NB4 (cell line): ENCODE measurements around the gene NMNAT3.

Experiments
- DNase-seq: peaks from one replicate; pipeline ENCODE4 v3.0.0; 2010; ENCODE audit warnings: low read depth
- H3K4me3 ChIP-seq: one replicate; pipeline ENCODE4 v1.5.1; 2011; ENCODE audit warnings: mild to moderate bottlenecking, low read depth, low read length, moderate library complexity
- MAX ChIP-seq: IDR thresholded peaks from 2 replicates; pipeline ENCODE4 v1.6.1; 2011; ENCODE audit warnings: low read depth, low read length
- MYC ChIP-seq: IDR thresholded peaks from 2 replicates; pipeline ENCODE4 v1.6.1; 2011; ENCODE audit warnings: low read depth, low read length
- POLR2A ChIP-seq: IDR thresholded peaks from 2 replicates; pipeline ENCODE4 v1.6.1; 2011; ENCODE audit warnings: mild to moderate bottlenecking; ENCODE audit not compliant: insufficient read length; ENCODE audit errors: extremely low read depth
- TF ChIP-seq, protein P1 (sequence below): IDR thresholded peaks from one replicate; pipeline ENCODE4 v1.5.1; 2012; ENCODE audit warnings: low read depth, low read length

NMNAT3 gene

GRCh38 chr3:139541532-139542288 is 136.1 kb downstream of the NMNAT3 start:
- TF ChIP-seq MAX, result no peak
- TF ChIP-seq MYC, result no peak
- TF ChIP-seq POLR2A, result no peak
- TF ChIP-seq, protein P1, sequence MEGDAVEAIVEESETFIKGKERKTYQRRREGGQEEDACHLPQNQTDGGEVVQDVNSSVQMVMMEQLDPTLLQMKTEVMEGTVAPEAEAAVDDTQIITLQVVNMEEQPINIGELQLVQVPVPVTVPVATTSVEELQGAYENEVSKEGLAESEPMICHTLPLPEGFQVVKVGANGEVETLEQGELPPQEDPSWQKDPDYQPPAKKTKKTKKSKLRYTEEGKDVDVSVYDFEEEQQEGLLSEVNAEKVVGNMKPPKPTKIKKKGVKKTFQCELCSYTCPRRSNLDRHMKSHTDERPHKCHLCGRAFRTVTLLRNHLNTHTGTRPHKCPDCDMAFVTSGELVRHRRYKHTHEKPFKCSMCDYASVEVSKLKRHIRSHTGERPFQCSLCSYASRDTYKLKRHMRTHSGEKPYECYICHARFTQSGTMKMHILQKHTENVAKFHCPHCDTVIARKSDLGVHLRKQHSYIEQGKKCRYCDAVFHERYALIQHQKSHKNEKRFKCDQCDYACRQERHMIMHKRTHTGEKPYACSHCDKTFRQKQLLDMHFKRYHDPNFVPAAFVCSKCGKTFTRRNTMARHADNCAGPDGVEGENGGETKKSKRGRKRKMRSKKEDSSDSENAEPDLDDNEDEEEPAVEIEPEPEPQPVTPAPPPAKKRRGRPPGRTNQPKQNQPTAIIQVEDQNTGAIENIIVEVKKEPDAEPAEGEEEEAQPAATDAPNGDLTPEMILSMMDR, result no peak
- no peak for DNase-seq
- H3K4me3 ChIP-seq, result no peak overlapping the region

DNA sequence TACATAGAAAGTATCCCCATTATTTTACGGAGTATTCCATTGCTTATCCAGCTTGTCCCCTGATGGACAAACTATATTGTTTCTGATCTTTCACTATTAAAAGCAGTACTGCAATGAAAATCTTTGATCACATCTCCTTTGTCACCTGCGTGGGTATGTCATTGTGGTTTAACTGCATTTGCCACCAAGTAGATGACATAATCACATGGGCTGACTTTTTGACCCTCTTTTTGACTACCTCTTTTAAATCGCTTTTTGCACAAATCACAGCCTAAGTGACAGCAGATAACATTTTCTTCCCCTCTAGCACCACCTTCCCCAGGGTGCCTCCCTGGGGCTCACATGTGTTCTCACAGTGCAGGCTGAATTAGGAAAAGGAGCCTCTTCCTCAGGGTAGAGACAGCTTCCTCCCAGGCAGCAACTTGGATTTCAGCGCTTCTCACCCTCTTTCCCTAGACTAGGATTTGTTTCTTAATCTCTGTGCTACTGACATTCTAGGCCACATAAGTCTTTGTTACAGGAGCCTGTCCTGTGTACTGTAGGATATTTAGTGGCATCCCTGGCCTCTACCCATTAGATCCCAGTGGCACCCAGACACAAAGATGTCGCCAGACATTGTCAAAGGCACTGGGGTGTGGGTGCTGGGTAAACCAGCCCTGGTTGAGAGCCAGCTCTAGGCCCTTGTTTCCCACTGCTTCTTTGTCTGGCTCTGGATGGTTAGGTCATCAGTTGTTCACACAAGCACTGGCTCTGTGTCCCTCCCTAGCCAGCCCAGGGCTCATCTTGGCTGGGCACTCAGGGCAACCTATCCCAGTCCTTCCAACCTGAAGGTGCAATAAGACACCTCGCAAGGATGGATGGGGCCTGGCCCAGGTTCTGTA is 136.9 kb downstream of the NMNAT3 start:
- no peak overlapping the region for H3K4me3 ChIP-seq
- TF ChIP-seq, protein P1, result no peak
- TF ChIP-seq MYC, result no peak
- TF ChIP-seq MAX, result no peak
- TF ChIP-seq POLR2A, result no peak
- DNase-seq, result no peak

GRCh38 chr3:139538733-139539132 is 139.0 kb downstream of the NMNAT3 start:
- no peak overlapping the region for H3K4me3 ChIP-seq
- TF ChIP-seq POLR2A (no peak), MAX (no peak), MYC (no peak)
- TF ChIP-seq, protein P1, result no peak
- no peak for DNase-seq

DNA sequence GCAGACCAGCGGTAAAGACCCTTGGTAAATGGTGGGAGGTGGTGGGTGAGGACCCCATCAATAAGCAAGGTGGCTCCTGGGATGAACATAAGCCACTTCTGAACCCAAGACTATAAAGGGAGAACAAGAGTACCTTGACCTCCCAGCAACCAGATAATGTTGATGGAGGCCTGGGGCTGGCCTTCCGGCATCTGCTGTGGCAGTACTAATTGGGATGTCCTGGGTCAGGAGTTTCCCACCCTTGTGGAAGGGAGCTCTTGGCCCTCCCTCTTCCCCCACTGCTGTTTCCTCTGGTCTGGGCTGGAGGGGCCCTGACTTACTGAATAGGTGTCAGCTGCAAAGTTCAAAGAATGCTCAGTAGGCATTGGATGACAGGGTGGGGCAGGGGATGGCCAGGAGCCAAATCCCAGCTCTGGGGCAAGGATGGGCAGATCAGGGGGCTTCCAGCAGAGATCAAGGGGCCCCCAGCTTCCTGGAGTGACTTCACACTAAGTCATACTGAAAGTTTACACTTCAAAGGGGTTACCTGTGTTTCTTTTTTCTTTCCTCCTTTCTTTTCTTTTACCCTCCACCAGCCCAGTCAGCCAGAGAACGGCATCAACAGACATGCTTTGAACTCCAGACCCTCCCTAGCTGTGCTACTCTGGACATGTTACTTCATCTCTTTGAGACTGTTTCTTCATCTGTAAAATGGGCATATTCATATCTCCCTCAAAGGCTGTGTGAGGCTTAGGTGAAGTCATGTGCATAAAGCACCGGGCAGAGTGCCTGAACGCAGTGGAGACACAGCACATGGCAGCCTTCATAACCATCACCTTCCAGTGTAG is 139.8 kb downstream of the NMNAT3 start:
- H3K4me3 ChIP-seq, result no peak overlapping the region
- DNase-seq, result no peak
- TF ChIP-seq POLR2A (no peak), MYC (no peak), MAX (no peak)
- TF ChIP-seq, protein P1, result no peak

DNA sequence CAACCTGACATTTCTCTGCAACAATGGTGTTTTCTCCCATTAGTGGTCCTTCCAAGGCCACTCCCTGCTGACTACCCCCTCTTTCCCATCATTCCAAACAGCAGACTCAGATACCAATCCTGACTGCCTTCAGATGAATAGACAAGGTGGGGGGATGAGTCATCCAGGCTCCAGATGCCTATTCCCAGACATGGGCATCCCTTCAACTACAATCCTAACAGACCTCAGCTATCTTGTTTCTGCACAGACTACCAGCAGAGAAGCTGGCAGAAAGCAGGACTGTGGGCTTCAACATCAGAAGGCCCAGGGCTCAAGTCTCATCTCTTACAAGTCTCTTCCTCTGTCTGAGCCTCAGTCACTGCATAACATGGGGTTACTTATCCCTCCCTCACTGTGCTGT is 140.4 kb downstream of the NMNAT3 start:
- TF ChIP-seq MAX (no peak), POLR2A (no peak), MYC (no peak)
- TF ChIP-seq, protein P1, result no peak
- no peak overlapping the region for H3K4me3 ChIP-seq
- no peak for DNase-seq
